HEK293T (cell line): ENCODE results near the gene ANKRD33.

Experiments
- ARNT ChIP-seq: fragments of 450-650 bp; IDR thresholded peaks from 2 replicates; pipeline ENCODE4 v1.6.1; 2017; ENCODE audit warnings: mild to moderate bottlenecking
- BHLHE40 ChIP-seq: fragments of 450-650 bp; IDR thresholded peaks from 2 replicates; pipeline ENCODE4 v1.6.1; 2016; ENCODE audit warnings: mild to moderate bottlenecking, moderate library complexity, borderline replicate concordance
- CTBP1 ChIP-seq: fragments of 450-650 bp; IDR thresholded peaks from 2 replicates; pipeline ENCODE4 v1.6.1; 2016; ENCODE audit warnings: borderline replicate concordance
- FOXM1 ChIP-seq: fragments of 450-650 bp; IDR thresholded peaks from 2 replicates; pipeline ENCODE4 v1.6.1; 2017; ENCODE audit warnings: mild to moderate bottlenecking, borderline replicate concordance
- HDGF ChIP-seq: fragments of 450-650 bp; IDR thresholded peaks from 2 replicates; pipeline ENCODE4 v1.6.1; 2017; ENCODE audit warnings: antibody characterized with exemption, borderline replicate concordance
- SP1 ChIP-seq: fragments of 450-650 bp; IDR thresholded peaks from 2 replicates; pipeline ENCODE4 v1.6.1; 2017

- no peak for TF ChIP-seq CTBP1
- no peak for TF ChIP-seq ARNT
- no peak for TF ChIP-seq SP1
- TF ChIP-seq FOXM1: no peak
- no peak for TF ChIP-seq HDGF
- no peak for TF ChIP-seq BHLHE40
Observed at GRCh38 chr12:51866762-51867161, 21.1 kb upstream of the ANKRD33 start.
